Hepatic stellate cell (primary cell): ENCODE measurements around the gene MRM1.

ENCODE experiments used
- DNase-seq: peaks from one replicate; pipeline ENCODE4 v3.0.0; 2011; ENCODE audit warnings: low spot score

MRM1 gene, protein sequence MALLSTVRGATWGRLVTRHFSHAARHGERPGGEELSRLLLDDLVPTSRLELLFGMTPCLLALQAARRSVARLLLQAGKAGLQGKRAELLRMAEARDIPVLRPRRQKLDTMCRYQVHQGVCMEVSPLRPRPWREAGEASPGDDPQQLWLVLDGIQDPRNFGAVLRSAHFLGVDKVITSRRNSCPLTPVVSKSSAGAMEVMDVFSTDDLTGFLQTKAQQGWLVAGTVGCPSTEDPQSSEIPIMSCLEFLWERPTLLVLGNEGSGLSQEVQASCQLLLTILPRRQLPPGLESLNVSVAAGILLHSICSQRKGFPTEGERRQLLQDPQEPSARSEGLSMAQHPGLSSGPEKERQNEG

DNA sequence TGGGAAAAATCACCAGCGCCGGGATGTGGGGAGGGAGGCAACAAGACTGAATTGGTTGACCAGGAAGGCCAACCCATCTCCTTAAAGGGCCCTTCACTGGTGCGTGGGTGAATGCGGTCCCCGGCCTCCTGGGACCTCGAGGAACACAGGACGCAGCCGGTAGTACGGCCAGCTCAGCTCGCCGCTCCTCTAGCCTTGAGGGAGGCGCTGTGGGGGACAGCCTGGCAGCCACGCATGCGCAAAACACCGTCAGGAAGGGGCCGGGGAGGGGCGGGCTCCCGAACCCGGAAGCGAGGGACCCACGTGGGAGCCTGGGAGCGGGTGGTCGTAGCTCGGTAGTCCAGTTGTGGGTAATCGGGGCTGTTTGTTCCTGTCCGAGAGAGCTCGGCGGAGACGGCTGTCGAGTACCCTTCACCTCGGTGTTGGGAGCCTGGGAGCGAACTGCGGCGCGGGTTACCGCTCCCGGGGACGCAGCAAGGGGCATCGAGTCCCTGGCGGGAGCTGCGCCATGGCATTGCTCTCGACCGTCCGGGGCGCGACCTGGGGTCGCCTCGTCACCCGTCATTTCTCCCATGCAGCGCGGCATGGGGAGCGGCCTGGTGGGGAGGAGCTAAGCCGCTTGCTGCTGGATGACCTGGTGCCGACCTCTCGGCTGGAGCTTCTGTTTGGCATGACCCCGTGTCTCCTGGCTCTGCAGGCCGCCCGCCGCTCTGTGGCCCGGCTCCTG lies at the start of gene MRM1:
TSS of gene MRM1 (plus strand) at position 281 of the 727 bp plus-strand sequence. CDS start at position 509, 228 bp downstream.
- peak; percentile 96 for DNase-seq

DNA sequence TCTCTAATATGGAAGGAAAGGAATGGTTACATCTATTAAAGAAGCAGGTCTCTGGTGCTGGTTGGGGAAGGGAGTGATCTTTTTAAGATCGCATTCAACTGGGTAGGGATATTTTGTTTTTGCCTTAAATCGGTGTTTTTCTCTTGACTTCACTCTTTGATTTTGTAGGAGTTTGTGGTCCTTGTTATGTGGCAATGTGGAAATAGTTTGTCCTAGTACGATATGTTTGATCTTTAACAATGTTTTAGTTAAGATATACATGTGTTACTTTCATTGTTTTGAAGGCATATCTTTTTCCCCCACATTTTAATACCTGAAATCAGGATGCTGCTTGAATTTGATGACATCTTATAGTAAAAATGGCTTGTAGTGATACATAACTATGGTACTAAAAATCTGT lies 47.9 kb upstream of the MRM1 start:
- DNase-seq: no peak

DNA sequence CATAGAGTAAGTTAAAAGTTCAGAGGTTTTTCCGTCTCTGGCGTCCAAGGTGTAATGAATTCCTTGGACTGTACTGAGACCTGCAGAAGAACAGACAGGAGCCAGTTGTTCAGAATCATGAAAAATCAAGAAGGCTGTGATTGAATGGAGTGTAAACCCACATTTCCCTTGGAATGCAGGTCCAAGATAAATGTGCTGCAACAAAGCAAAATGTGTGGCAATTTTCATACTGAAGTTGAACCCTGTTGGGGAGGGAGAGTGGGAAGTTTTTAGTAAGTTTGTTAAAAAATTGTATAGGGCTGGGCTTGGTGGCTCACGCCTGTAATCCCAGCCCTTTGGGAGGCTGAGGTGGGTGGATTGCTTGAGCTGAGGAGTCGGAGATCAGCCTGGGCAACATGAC lies 35.3 kb upstream of the MRM1 start:
- no peak for DNase-seq

DNA sequence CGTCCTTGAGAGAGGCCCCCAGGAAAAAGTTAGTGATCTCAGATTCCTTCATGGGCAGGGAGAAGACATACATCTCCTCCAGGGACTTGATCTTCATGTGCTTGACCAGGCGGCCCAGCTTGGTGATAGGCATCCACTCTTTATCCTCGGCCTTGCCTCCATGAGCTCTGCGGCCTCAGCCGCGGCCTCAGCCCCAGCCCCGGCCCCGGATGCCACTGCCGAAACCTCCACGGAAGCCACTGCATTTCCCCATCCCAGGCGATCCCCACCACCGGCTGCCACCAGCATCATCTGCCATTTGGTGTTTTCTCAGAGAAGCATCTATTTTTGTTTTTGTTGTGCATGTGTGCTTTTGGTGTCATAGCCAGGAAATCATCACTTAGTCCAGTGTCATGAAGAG lies 26.4 kb upstream of the MRM1 start:
- no peak for DNase-seq

DNA sequence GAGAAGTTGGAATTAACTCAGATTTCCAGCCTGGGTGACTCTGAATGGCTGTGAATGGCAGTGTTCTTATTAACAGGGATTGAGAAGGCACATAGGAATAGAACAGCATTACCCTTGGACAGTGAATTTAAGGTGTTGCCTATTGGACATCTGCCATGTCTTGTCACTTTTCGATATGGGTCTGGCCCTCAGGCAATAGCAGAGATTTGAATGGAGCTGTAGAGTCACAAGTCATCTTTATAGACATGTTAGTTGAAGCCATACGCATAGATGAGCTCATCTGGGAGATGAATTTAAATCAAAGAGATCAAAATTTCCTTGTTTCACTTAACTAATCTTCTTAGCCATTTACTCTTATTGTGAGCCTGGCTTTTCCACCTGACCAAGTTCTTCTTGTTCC lies 24.6 kb upstream of the MRM1 start:
- DNase-seq: no peak

DNA sequence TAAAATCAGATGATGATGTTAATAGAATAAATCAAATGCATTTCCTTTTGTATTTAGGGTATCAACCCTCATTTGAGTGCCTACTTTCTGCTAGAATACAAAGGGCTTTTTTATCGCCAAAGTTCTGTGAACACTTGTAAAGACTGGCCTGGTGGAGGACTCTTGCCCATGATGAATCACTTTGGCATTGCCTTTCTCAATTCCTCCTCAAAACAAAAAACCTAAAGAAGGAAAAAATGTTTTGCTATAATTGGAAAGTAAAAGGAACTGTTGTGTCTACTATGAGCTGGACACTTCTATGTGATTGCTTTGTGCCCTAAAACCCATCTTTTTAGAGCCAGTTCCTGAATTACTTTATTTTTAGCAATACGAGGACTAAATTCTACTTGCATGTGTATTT lies 22.7 kb upstream of the MRM1 start:
- DNase-seq: no peak

DNA sequence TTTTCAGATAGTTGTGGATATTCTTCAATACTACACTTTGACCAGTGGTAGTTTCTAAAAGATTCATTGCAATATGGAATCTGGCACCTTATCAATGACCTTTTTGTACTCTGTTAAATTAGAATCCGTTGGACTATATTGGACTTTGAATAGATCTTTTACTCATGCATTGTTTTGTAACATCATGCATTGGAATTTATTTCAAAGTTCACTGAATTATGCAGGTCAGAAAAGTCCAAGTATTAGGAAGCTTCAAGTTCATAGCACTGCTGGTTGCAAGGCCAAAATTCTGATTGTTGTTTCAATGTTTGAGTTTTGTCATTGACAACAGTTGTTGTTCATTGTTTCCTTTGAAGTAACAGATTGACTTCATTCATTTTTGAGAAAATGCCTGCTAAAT lies 17.6 kb upstream of the MRM1 start:
- DNase-seq: no peak

DNA sequence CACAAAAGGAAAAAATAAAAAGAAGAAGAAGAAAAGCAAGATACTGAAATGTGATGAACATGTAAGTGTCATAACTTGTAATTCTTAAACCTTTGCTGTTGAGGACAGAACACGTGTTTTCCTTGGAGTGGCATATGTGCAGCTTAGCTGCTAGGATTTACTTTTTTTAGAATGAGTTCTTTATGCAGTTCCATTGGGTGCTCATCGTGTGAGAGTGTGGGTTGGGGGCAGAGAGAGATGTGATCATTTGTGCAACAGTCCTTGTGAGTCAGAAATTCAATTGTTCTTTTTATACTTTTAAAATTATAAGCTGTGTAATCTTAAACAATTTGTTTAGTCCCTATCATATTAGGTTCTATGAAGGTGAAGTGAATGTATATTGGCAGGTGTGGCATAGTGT lies 15.2 kb upstream of the MRM1 start:
- no peak for DNase-seq

DNA sequence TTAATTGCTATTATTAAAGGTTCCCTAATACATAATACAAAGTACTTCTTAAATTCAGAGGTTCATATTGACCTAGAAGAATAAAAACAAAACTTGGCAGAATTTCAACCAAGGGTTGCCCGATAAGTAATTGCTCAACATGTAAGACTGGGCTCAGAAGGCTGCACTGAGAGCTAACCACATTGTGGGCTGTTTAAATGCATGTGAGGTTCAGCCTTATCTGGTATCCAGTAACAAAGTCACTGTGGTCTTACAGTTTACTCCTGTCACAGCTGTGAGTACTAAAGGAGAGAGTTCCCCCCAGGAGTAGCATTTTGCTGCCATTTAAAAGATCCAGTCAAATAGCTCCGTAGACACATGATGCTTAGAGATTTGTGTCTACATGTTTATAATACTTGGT lies 11.3 kb upstream of the MRM1 start:
- no peak for DNase-seq

DNA sequence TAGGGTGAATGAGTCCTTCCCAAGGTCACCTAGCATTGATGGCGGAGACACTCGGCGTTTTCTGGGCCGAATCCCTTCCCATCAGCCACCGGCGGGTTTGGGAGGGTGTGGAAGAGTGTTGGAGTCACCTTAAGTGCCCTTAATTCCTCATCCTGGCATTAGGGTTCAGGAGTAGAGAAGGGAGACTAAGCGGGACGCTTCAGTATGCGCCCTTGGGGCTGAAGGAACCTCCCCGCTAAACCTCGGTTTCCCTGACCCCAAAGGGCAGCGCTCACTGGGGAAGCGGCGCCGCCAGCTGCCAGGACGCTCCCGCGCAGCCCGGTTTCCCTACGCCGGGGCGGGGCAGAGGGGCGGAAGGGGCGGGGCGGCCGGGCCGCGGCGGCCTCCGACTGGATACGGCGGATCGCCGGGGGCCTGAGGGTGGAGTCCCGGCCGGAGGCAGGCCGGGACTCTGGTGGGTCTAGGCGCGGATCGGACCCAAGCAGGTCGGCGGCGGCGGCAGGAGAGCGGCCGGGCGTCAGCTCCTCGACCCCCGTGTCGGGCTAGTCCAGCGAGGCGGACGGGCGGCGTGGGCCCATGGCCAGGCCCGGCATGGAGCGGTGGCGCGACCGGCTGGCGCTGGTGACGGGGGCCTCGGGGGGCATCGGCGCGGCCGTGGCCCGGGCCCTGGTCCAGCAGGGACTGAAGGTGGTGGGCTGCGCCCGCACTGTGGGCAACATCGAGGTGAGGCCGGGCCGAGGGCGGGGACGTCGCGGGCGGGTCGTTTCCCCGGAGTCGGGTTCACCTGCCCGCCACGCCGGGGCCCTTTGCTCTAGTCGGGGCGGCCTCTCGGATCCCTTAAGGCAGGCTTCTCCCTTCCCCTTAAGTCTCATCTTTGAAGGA lies 9.7 kb upstream of the MRM1 start, which contains the start of gene DHRS11:
TSS of gene DHRS11 (plus strand) at position 446 of the 882 bp plus-strand sequence. CDS start at position 577, 131 bp downstream.
- peak; percentile 95 for DNase-seq

DNA sequence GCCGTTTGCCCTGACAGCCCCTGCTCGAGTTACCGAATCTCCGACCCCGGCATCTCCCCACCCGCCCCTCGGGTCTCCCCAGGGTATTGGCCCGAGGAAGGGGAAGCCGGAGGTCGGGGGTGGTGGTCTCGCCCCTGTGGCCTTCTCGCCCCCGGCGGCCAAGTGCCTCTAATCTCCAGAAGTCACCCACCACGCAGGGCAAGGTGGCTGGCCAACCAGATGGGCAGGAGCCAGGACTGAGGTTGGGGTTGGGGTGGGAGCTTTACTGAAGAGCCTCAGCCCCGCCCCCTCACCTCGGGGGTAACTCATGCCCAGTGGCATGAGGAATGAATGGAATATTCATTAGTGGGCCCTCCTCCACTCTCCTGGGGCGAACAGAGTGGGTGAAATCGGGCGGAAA lies 9.1 kb upstream of the MRM1 start:
- DNase-seq: no peak

DNA sequence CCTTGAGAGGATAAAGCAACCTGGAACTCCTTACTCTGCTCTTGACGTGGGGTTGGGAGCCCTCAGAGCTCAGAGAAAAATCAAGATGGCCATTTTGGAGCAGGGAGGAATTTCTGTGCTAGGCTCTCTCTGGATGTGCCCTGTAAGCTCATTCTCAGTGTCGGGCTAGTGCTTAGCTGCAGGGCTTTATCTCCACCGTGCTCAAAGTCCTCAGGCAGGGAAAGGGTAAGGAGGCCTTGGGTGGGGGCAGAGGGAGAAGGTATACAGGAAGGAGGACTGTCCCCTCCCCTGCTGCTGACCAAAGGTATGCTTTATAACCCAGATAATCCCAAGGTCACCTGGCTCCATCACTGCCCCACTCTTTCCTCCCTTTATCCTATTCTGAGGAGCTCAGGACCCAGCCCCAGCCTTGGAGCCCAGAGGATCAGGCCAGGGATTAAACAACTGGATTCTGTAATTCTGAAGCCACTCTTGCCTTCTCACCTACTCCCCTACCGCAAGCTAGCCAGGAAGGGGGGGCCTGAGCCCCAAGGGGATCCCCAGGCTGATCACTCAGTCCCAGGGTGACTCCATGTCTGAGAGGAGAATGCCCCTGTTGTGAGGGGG lies 8.6 kb upstream of the MRM1 start:
- no peak for DNase-seq

DNA sequence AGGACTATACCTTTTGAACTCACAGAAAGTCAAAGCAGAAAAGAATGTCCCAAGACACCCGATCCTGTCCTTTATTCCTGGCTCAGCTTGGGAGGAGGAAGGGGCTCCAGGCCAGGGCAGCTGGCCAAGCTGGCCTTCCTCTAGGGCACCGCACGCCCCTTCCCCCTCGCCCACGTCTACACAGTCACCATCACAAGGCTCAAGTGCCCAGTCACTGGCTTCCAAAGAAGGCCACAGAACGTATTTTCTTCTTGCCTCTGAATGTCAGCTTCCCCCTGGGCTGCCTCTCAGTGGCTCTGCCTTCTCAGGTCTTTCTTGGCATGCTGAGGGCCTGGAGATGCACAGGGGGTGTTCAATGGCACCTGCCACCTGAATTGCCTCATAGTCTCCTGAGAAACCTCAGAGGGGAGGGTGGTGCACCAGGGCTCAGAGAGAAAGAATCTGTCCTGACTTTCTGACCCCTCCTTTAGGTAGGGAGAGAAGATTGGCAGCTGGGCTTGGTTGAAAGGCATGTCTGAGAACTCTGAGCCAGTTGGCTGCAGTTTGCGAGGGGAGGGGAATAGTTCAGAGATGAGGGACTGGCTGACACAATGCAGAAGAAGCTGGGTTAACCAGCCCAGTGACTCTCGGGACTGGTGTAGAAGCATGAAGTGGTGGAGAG lies 7.6 kb upstream of the MRM1 start:
- DNase-seq: no peak

DNA sequence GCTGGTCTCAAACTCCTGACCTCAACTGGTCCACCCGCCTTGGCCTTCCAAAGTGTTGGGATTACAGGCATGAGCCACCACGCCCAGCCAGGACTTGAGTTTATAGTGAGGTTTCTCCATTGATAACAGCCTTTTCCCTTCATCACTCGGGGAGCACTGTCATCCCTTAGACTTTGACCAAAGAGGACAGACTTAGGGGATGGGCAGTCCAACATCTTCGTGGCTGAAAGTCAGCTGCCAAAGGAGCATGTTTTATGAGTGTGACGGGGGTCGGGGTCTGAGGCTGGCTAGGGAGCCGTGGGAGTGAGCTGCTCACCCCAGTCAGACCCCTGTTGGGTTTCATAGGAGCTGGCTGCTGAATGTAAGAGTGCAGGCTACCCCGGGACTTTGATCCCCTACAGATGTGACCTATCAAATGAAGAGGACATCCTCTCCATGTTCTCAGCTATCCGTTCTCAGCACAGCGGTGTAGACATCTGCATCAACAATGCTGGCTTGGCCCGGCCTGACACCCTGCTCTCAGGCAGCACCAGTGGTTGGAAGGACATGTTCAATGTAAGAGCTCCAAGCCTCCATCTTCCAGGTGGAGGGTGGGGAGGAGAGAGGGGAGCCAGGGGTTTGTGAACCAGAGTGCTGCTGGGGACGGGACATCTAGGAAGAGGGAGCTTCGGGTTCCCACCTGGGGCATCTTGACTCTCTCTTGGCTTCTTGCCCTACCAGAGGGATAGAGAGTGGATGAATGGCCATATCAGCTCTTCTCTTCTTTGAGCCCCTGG lies 6.6 kb upstream of the MRM1 start:
- DNase-seq: no peak

DNA sequence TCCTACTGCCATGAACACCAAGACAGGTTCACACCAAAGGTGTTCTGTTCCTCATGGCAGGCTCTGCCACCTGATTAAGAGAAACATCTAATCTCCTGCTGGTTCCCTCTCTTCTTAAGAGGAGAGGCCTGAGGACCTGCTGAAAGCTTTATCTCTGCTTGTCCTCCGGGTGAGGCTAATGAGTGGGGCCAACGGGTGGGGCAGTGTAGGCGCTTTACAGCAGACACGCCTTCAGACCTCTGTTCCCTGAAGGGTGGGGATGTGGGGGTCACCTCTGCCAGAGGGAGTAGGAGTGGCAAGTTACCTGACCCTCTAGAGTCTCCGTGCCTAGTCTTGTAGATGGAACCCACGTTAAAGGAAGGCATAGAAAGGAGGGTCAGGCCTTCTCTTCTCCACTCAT lies 4.2 kb upstream of the MRM1 start:
- DNase-seq: no peak

DNA sequence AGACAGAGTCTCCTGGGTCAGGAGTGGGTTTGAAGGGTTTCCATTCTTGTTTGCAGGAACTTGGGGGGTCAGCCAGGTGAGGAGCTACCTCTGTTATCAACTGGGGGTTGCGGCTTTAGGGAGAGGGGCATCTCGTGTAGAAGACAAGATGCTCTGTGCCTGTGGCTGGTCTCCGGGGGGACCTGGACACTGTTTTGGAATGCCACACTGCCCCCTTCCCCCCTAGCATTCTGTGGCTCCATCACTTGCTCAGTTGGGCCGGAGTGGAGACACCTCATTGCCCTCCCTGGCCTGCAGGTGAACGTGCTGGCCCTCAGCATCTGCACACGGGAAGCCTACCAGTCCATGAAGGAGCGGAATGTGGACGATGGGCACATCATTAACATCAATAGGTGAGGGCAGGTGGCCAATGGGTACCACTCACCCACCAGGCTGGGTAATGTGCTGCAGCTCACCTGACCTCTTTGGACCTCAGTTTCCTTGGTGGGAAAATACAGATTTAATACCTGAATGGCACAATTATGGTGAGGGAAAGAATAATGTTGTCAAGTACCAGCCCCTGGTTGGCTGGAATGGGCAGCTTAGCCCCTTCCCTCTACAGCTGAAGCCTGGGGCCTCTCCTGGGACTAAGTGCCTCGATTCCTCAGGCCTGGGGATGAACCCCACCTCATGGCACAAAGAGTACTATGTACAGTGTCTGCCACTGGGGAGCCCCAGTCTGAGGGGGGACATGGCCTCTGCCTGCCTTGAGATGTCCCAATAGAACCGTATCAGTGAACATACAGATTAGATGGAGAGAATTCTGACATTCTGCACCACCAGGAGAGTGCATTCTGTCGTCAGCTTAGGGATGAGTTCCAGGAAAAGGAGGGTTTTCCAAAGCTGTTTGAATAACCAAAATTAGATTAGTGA lies 3.3 kb upstream of the MRM1 start:
- DNase-seq: no peak

DNA sequence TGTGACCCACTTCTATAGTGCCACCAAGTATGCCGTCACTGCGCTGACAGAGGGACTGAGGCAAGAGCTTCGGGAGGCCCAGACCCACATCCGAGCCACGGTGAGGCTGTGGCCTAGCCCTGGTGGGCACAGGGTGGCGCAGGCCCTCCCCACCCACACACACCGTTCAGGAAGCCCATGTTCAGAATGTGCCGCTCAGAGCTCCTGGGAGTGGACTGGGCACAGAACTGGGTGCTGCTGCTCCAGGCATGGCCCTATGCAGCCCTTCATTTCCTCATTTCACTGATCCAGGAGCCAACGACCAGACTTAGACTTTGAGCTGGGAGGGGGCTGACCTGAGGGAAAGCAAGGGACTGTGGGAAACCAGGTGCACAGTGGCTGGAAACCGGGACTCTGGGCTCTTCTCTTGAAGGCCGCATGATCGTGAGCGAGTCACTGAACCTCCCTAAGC lies 2.4 kb upstream of the MRM1 start:
- DNase-seq: no peak

DNA sequence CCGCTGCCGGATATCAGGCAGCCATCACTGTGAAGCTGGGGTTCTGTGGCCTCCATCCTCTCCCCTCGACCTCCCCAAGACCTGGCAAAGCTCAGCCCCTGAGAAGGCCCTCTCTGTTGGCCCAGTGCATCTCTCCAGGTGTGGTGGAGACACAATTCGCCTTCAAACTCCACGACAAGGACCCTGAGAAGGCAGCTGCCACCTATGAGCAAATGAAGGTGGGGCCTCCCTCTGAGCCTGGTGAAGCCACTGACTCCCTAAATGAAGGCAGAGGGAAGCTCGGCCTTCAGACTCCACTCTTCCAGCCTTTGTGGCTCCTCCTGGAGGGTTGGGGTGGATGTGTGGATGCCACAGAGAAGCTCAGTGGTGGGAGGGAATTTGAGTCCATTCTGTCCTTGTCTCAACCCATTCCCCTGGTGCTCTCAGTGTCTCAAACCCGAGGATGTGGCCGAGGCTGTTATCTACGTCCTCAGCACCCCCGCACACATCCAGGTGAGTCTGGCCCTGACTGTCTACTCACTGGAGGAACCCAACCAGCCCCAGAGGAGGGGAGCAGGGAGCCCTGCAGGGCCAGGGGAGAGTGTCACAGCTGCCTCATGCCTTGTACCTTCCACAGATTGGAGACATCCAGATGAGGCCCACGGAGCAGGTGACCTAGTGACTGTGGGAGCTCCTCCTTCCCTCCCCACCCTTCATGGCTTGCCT lies 1.7 kb upstream of the MRM1 start:
- no peak for DNase-seq

DNA sequence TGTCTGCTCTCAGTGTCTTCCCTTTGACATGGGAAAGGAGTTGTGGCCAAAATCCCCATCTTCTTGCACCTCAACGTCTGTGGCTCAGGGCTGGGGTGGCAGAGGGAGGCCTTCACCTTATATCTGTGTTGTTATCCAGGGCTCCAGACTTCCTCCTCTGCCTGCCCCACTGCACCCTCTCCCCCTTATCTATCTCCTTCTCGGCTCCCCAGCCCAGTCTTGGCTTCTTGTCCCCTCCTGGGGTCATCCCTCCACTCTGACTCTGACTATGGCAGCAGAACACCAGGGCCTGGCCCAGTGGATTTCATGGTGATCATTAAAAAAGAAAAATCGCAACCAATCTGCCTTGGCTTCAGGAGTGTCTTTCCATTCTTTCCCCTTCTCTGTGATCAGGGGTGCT lies 918 bp upstream of the MRM1 start:
- DNase-seq: no peak
